ENCODE data around the gene UBE2J1. TPM values are rescaled to one million over a fixed set of nuclear protein-coding genes. Genes with fewer than 3 reads are reported as not detected.

UBE2J1 gene
- polyA plus RNA-seq, 1 donor from 2014 or later = 47.2 TPM

DNA sequence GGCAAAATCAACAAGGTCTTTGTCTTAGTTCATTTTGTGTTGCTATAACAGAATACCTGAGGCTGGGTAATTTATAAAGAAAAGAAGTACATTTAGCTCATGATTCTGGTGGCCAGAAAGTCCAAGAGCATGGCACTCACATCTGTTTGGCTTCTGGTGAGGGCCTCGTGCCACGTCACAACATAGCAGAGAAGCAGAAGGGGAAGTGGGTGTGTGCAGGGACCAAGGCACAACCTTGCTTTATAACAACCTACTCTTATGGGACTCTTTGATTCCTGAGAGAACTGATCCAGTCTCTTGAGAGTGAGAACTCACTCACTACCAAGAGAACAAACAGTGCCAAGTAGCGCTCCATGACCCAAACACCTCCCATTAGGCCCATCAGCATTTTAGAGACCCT is 62.8 kb downstream of the UBE2J1 start:
- TF ChIP-seq MXI1 (conservative IDR thresholded peaks at IDR 0.05; ENCODE audit: poor library complexity, severe bottlenecking) (no peak), SMC3 (conservative IDR thresholded peaks at IDR 0.05; ENCODE audit: poor library complexity) (no peak), RAD21 (conservative IDR thresholded peaks at IDR 0.05) (no peak)
- TF ChIP-seq, protein P1, sequence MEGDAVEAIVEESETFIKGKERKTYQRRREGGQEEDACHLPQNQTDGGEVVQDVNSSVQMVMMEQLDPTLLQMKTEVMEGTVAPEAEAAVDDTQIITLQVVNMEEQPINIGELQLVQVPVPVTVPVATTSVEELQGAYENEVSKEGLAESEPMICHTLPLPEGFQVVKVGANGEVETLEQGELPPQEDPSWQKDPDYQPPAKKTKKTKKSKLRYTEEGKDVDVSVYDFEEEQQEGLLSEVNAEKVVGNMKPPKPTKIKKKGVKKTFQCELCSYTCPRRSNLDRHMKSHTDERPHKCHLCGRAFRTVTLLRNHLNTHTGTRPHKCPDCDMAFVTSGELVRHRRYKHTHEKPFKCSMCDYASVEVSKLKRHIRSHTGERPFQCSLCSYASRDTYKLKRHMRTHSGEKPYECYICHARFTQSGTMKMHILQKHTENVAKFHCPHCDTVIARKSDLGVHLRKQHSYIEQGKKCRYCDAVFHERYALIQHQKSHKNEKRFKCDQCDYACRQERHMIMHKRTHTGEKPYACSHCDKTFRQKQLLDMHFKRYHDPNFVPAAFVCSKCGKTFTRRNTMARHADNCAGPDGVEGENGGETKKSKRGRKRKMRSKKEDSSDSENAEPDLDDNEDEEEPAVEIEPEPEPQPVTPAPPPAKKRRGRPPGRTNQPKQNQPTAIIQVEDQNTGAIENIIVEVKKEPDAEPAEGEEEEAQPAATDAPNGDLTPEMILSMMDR (IDR thresholded peaks at IDR 0.05; ENCODE audit: poor library complexity, severe bottlenecking) = no peak
- Histone ChIP-seq H3K4me3 (ENCODE audit: low read length) (no peak overlapping the region), H3K27ac (ENCODE audit: low read length) (no peak overlapping the region), H3K9ac (ENCODE audit: low read length) (no peak overlapping the region), H3F3A (ENCODE audit: insufficient read depth, low read length, poor library complexity, severe bottlenecking) (no peaks in the 10 kb centered on the region), H3K9me3 (ENCODE audit: low read length) (no peaks in the 10 kb centered on the region), H3K27me3 (ENCODE audit: insufficient read depth, low read depth, low read length) (no peaks in the 10 kb centered on the region), H2AFZ (ENCODE audit: low read depth, low read length) (no peak overlapping the region), H3K4me2 (ENCODE audit: low read length) (no peak overlapping the region), H4K20me1 (ENCODE audit: insufficient read depth) (no peaks in the 10 kb centered on the region), H3K79me2 (replicated peaks; ENCODE audit: insufficient read depth, low read length) (no peaks in the 10 kb centered on the region), H3K9me2 (ENCODE audit: insufficient read depth, low read length) (no peaks in the 10 kb centered on the region), H3K36me3 (ENCODE audit: insufficient read depth, low read length) (no peaks in the 10 kb centered on the region)

DNA sequence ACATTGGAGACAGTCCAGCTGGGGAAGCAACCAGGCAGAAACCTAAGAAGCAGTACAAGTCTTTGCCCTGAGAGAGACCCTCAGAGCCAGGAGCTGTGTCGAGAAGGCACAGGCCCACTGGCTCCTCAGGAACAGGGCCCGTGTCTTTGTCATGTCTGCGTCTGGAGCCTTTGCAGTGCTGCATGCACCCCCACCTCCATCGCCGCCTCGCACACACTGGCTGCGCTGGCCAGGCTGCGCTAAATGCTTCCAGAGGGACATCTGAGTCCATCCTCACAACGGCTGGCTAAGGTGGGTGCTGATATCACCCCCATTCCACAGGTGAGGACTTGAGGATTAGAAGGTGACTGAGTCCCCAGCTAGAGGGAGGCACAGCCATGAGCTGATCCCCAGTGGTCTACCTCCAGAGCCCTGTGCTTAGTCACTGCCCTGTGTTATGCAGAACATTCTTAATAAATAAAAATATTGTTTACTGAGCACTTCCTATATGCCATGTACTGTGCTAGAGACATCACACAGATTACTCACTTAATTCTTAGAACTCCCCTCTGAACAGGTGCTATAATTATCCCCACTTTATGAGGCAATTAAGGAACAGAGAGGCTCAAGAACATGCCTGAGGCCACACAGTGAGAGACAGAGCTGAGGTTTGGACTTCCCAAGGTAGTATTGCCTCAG is 65.0 kb downstream of the UBE2J1 start:
- no peak overlapping the region for H3K9ac ChIP-seq (ENCODE audit: low read length)
- TF ChIP-seq MXI1 (conservative IDR thresholded peaks at IDR 0.05; ENCODE audit: poor library complexity, severe bottlenecking) = no peak
- TF ChIP-seq POLR2AphosphoS5 (IDR thresholded peaks at IDR 0.05) = no peak
- no peak for TF ChIP-seq REST (IDR thresholded peaks at IDR 0.05; ENCODE audit: borderline replicate concordance)
- no peak for TF ChIP-seq TAF1 (IDR thresholded peaks at IDR 0.05; ENCODE audit: low read depth)

DNA sequence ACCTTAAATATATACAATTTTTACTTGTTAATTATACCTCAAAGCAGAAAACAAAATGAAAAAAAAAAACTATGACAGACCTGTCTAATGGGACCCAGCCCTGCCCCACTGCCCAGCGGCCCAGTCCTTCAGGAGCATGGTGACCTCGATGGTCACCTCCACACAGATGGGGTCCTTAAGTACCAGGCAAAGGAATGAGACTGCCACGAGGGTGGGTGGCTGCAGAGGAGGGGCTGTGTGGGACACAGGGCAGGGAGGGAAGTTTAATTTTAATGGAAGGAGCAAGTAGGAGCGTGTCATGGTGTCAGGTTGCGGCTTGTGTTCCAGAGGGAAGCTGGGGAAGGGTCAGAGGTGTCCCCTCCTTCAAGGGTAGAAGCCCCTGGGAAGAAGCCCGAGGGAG is 66.0 kb downstream of the UBE2J1 start:
- H3K4me3 ChIP-seq (ENCODE audit: low read length) = no peak overlapping the region
- no peak for TF ChIP-seq EZH2 (IDR thresholded peaks at IDR 0.05; ENCODE audit: borderline replicate concordance, insufficient read depth, low read length, poor library complexity, severe bottlenecking)
- no peak for TF ChIP-seq REST (IDR thresholded peaks at IDR 0.05; ENCODE audit: borderline replicate concordance)
- TF ChIP-seq MXI1 (conservative IDR thresholded peaks at IDR 0.05; ENCODE audit: poor library complexity, severe bottlenecking) = no peak
- no peak for TF ChIP-seq SMC3 (conservative IDR thresholded peaks at IDR 0.05; ENCODE audit: poor library complexity)
- no peak for TF ChIP-seq RAD21 (conservative IDR thresholded peaks at IDR 0.05)
- no peak for TF ChIP-seq TAF1 (IDR thresholded peaks at IDR 0.05; ENCODE audit: low read depth)
- no peak for TF ChIP-seq POLR2AphosphoS5 (IDR thresholded peaks at IDR 0.05)
- no peak for TF ChIP-seq EP300 (conservative IDR thresholded peaks at IDR 0.05; ENCODE audit: poor library complexity, severe bottlenecking)
- TF ChIP-seq, protein P1 (IDR thresholded peaks at IDR 0.05; ENCODE audit: poor library complexity, severe bottlenecking) = no peak
- no peaks in the 10 kb centered on the region for H3F3A ChIP-seq (ENCODE audit: insufficient read depth, low read length, poor library complexity, severe bottlenecking)
- no peaks in the 10 kb centered on the region for H3K36me3 ChIP-seq (ENCODE audit: insufficient read depth, low read length)
- no peak overlapping the region for H3K9ac ChIP-seq (ENCODE audit: low read length)
- H3K79me2 ChIP-seq (replicated peaks; ENCODE audit: insufficient read depth, low read length) = no peaks in the 10 kb centered on the region
- H3K9me3 ChIP-seq (ENCODE audit: low read length) = no peaks in the 10 kb centered on the region
- no peak overlapping the region for H2AFZ ChIP-seq (ENCODE audit: low read depth, low read length)
- H3K27me3 ChIP-seq (ENCODE audit: insufficient read depth, low read depth, low read length) = no peaks in the 10 kb centered on the region
- H4K20me1 ChIP-seq (ENCODE audit: insufficient read depth) = no peaks in the 10 kb centered on the region
- no peak overlapping the region for H3K27ac ChIP-seq (ENCODE audit: low read length)
- H3K9me2 ChIP-seq (ENCODE audit: insufficient read depth, low read length) = no peaks in the 10 kb centered on the region
- no peak overlapping the region for H3K4me2 ChIP-seq (ENCODE audit: low read length)

More for the DNA sequence above, 65.0 kb downstream of the UBE2J1 start:
- no peaks in the 10 kb centered on the region for H3K27me3 ChIP-seq (ENCODE audit: insufficient read depth, low read depth, low read length)
- H3K79me2 ChIP-seq (replicated peaks; ENCODE audit: insufficient read depth, low read length) = no peaks in the 10 kb centered on the region
- H3K27ac ChIP-seq (ENCODE audit: low read length) = no peak overlapping the region
- no peaks in the 10 kb centered on the region for H3K9me3 ChIP-seq (ENCODE audit: low read length)
- H2AFZ ChIP-seq (ENCODE audit: low read depth, low read length) = no peak overlapping the region
- no peaks in the 10 kb centered on the region for H4K20me1 ChIP-seq (ENCODE audit: insufficient read depth)
- H3F3A ChIP-seq (ENCODE audit: insufficient read depth, low read length, poor library complexity, severe bottlenecking) = no peaks in the 10 kb centered on the region
- H3K4me2 ChIP-seq (ENCODE audit: low read length) = no peak overlapping the region
- no peaks in the 10 kb centered on the region for H3K36me3 ChIP-seq (ENCODE audit: insufficient read depth, low read length)
- no peaks in the 10 kb centered on the region for H3K9me2 ChIP-seq (ENCODE audit: insufficient read depth, low read length)
- no peak overlapping the region for H3K4me3 ChIP-seq (ENCODE audit: low read length)
